Measurements from ENCODE around the gene ATRNL1. TPM values are rescaled to one million over a fixed set of nuclear protein-coding genes. Genes with fewer than 3 reads are reported as not detected.

The ATRNL1 gene
- total RNA-seq, 1 donor from 2014 or later, result 16.4 TPM

GRCh38 chr10:115975506-115975905 lies 882.3 kb downstream of the ATRNL1 start:
- peaks cover 9% of the 10 kb centered on the region for H3K4me1 Mint-ChIP-seq
- Histone ChIP-seq H3K4me3 (no peak overlapping the region), H3K9me3 (ENCODE audit: low read depth) (no peaks in the 10 kb centered on the region), H3K36me3 (no peaks in the 10 kb centered on the region), H3K79me2 (ENCODE audit: low read depth) (no peaks in the 10 kb centered on the region), H3F3A (ENCODE audit: low read depth) (peaks cover 2% of the 10 kb centered on the region), H3K27ac (no peak overlapping the region), H3K27me3 (no peaks in the 10 kb centered on the region), H4K20me1 (ENCODE audit: low read depth) (no peaks in the 10 kb centered on the region), H3K4me2 (peak overlapping the region; percentile 35), H2AFZ (replicated peaks) (no peak overlapping the region), H3K4me1 (peaks cover 14% of the 10 kb centered on the region), H3K9ac (no peak overlapping the region)
- TF ChIP-seq EZH2phosphoT487 (IDR thresholded peaks at IDR 0.05), result no peak
- TF ChIP-seq EZH2 (IDR thresholded peaks at IDR 0.05), result no peak
- TF ChIP-seq CTCF (IDR thresholded peaks at IDR 0.05), result no peak
- peaks cover 8% of the 10 kb centered on the region for H3K27me3 Mint-ChIP-seq (ENCODE audit: insufficient read depth, low read depth)
- H3K4me3 Mint-ChIP-seq, result no peak overlapping the region
- peaks cover 3% of the 10 kb centered on the region for H3K9me3 Mint-ChIP-seq
- H3K36me3 Mint-ChIP-seq, result no peaks in the 10 kb centered on the region
- H3K27ac Mint-ChIP-seq, result no peak overlapping the region
- peak; percentile 25 for DNase-seq (ENCODE audit: low spot score)

- Mint-ChIP-seq H3K27me3 (ENCODE audit: insufficient read depth, low read depth) (peaks cover 8% of the 10 kb centered on the region), H3K27ac (no peak overlapping the region), H3K4me1 (peaks cover 13% of the 10 kb centered on the region), H3K36me3 (no peaks in the 10 kb centered on the region), H3K9me3 (peaks cover 3% of the 10 kb centered on the region), H3K4me3 (no peak overlapping the region)
- Histone ChIP-seq H3K36me3 (no peaks in the 10 kb centered on the region), H3K9me3 (ENCODE audit: low read depth) (no peaks in the 10 kb centered on the region), H3K4me1 (peaks cover 14% of the 10 kb centered on the region), H3K27me3 (no peaks in the 10 kb centered on the region), H3K27ac (no peak overlapping the region), H3K79me2 (ENCODE audit: low read depth) (no peaks in the 10 kb centered on the region), H3K9ac (no peak overlapping the region), H2AFZ (replicated peaks) (no peak overlapping the region), H3K4me3 (no peak overlapping the region), H4K20me1 (ENCODE audit: low read depth) (no peaks in the 10 kb centered on the region), H3K4me2 (no peak overlapping the region), H3F3A (ENCODE audit: low read depth) (peaks cover 2% of the 10 kb centered on the region)
- TF ChIP-seq EZH2phosphoT487 (IDR thresholded peaks at IDR 0.05), result no peak
- TF ChIP-seq EZH2 (IDR thresholded peaks at IDR 0.05), result no peak
- TF ChIP-seq CTCF (IDR thresholded peaks at IDR 0.05), result no peak
- no peak for DNase-seq (ENCODE audit: low spot score)
Observed at GRCh38 chr10:115976342-115976741, 883.2 kb downstream of the ATRNL1 start.

- peaks cover 13% of the 10 kb centered on the region for H3K4me1 Mint-ChIP-seq
- H3K9ac ChIP-seq, result no peak overlapping the region
- peaks cover 5% of the 10 kb centered on the region for H3K27me3 Mint-ChIP-seq (ENCODE audit: insufficient read depth, low read depth)
- H3K36me3 ChIP-seq, result no peaks in the 10 kb centered on the region
- H2AFZ ChIP-seq (replicated peaks), result no peak overlapping the region
- DNase-seq (ENCODE audit: low spot score), result no peak
- no peaks in the 10 kb centered on the region for H4K20me1 ChIP-seq (ENCODE audit: low read depth)
- no peak overlapping the region for H3K4me3 Mint-ChIP-seq
- peaks cover 2% of the 10 kb centered on the region for H3F3A ChIP-seq (ENCODE audit: low read depth)
- no peak overlapping the region for H3K4me2 ChIP-seq
- H3K27ac Mint-ChIP-seq, result no peak overlapping the region
- H3K4me1 ChIP-seq, result peaks cover 14% of the 10 kb centered on the region
- no peaks in the 10 kb centered on the region for H3K9me3 ChIP-seq (ENCODE audit: low read depth)
- H3K79me2 ChIP-seq (ENCODE audit: low read depth), result no peaks in the 10 kb centered on the region
- H3K36me3 Mint-ChIP-seq, result no peaks in the 10 kb centered on the region
- no peaks in the 10 kb centered on the region for H3K27me3 ChIP-seq
- peaks cover 3% of the 10 kb centered on the region for H3K9me3 Mint-ChIP-seq
- no peak overlapping the region for H3K4me3 ChIP-seq
- no peak overlapping the region for H3K27ac ChIP-seq
- TF ChIP-seq EZH2 (IDR thresholded peaks at IDR 0.05), result no peak
- no peak for TF ChIP-seq EZH2phosphoT487 (IDR thresholded peaks at IDR 0.05)
- no peak for TF ChIP-seq CTCF (IDR thresholded peaks at IDR 0.05)
Observed at GRCh38 chr10:115977855-115978254, 884.7 kb downstream of the ATRNL1 start.
